HEK293T (cell line): Measurements from ENCODE around the gene GRM7.

Experiments
- CTCF ChIA-PET: fragments of 350-600 bp; formaldehyde crosslinking; extraction: SDS; loops from one replicate; lab custom pipeline; 2021; ENCODE audit warnings: antibody characterized with exemption, inconsistent platforms; lab: Yijun Ruan, JAX
- POLR2A ChIA-PET: fragments of 350-600 bp; formaldehyde crosslinking; extraction: SDS; loops from one replicate; lab custom pipeline; 2020; ENCODE audit warnings: antibody characterized with exemption, inconsistent platforms; lab: Yijun Ruan, JAX
- DNase-seq: peaks from one replicate; pipeline ENCODE4 v3.0.0; 2012; ENCODE audit warnings: mixed read lengths; ENCODE audit errors: extremely low spot score
- ARNT ChIP-seq: fragments of 450-650 bp; IDR thresholded peaks from 2 replicates; pipeline ENCODE4 v1.6.1; 2017; ENCODE audit warnings: mild to moderate bottlenecking
- BHLHE40 ChIP-seq: fragments of 450-650 bp; IDR thresholded peaks from 2 replicates; pipeline ENCODE4 v1.6.1; 2016; ENCODE audit warnings: mild to moderate bottlenecking, moderate library complexity, borderline replicate concordance
- CTBP1 ChIP-seq: fragments of 450-650 bp; IDR thresholded peaks from 2 replicates; pipeline ENCODE4 v1.6.1; 2016; ENCODE audit warnings: borderline replicate concordance
- ELF4 ChIP-seq: fragments of 450-650 bp; IDR thresholded peaks from 2 replicates; pipeline ENCODE4 v1.6.1; 2017; ENCODE audit warnings: antibody characterized with exemption
- FOXA1 ChIP-seq: fragments of 450-650 bp; IDR thresholded peaks from 2 replicates; pipeline ENCODE4 v1.6.1; 2016; ENCODE audit warnings: mild to moderate bottlenecking
- FOXK2 ChIP-seq: fragments of 450-650 bp; IDR thresholded peaks from 2 replicates; pipeline ENCODE4 v1.6.1; 2016; ENCODE audit warnings: mild to moderate bottlenecking
- FOXM1 ChIP-seq: fragments of 450-650 bp; IDR thresholded peaks from 2 replicates; pipeline ENCODE4 v1.6.1; 2017; ENCODE audit warnings: mild to moderate bottlenecking, borderline replicate concordance
- HDGF ChIP-seq: fragments of 450-650 bp; IDR thresholded peaks from 2 replicates; pipeline ENCODE4 v1.6.1; 2017; ENCODE audit warnings: antibody characterized with exemption, borderline replicate concordance
- L3MBTL2 ChIP-seq: fragments of 450-650 bp; conservative IDR thresholded peaks from 2 replicates; pipeline ENCODE4 v1.6.1; 2016; ENCODE audit warnings: mild to moderate bottlenecking
- LEF1 ChIP-seq: fragments of 450-650 bp; IDR thresholded peaks from 2 replicates; pipeline ENCODE4 v1.6.1; 2017; ENCODE audit warnings: mild to moderate bottlenecking, borderline replicate concordance
- NFRKB ChIP-seq: fragments of 450-650 bp; IDR thresholded peaks from 2 replicates; pipeline ENCODE4 v1.6.1; 2016; ENCODE audit warnings: mild to moderate bottlenecking, moderate library complexity
- PKNOX1 ChIP-seq: fragments of 450-650 bp; IDR thresholded peaks from 2 replicates; pipeline ENCODE4 v1.6.1; 2016
- SP1 ChIP-seq: fragments of 450-650 bp; IDR thresholded peaks from 2 replicates; pipeline ENCODE4 v1.6.1; 2017
- SUZ12 ChIP-seq: fragments of 450-650 bp; IDR thresholded peaks from 2 replicates; pipeline ENCODE4 v1.6.1; 2016; ENCODE audit warnings: mild to moderate bottlenecking
- TARDBP ChIP-seq: fragments of 450-650 bp; IDR thresholded peaks from 2 replicates; pipeline ENCODE4 v1.6.1; 2016
- ZNF384 ChIP-seq: fragments of 450-650 bp; IDR thresholded peaks from 2 replicates; pipeline ENCODE4 v1.6.1; 2016

Gene GRM7

GRCh38 chr3:7764115-7764514 is 903.2 kb downstream of the GRM7 start:
- ChIA-PET CTCF (no interaction called here), POLR2A (no interaction called here)
- DNase-seq: no peak
- TF ChIP-seq FOXK2: no peak

GRCh38 chr3:7766530-7766929 is 905.6 kb downstream of the GRM7 start:
- POLR2A ChIA-PET: no interaction called here
- CTCF ChIA-PET: no interaction called here
- no peak for DNase-seq
- TF ChIP-seq LEF1 (no peak), ELF4 (no peak), NFRKB (no peak), ZNF384 (no peak), ARNT (no peak), SUZ12 (no peak), BHLHE40 (no peak), CTBP1 (no peak), FOXM1 (no peak), FOXK2 (no peak), SP1 (no peak), HDGF (no peak), L3MBTL2 (no peak), PKNOX1 (no peak), FOXA1 (no peak), TARDBP (no peak)

- DNase-seq: no peak
- no peak for TF ChIP-seq HDGF
- TF ChIP-seq ELF4: no peak
- TF ChIP-seq SUZ12: no peak
- no peak for TF ChIP-seq BHLHE40
- no peak for TF ChIP-seq ZNF384
- TF ChIP-seq LEF1: no peak
- CTCF ChIA-PET: no interaction called here
Measured at GRCh38 chr3:7779331-7779730, 918.4 kb downstream of the GRM7 start.

GRCh38 chr3:7781395-7781794 is 920.5 kb downstream of the GRM7 start:
- POLR2A ChIA-PET: no interaction called here
- no peak for DNase-seq
- TF ChIP-seq FOXA1 (no peak), CTBP1 (no peak), TARDBP (no peak), ZNF384 (no peak), PKNOX1 (no peak), SUZ12 (no peak), ARNT (no peak), NFRKB (no peak), ELF4 (no peak), FOXK2 (no peak), BHLHE40 (no peak)
- CTCF ChIA-PET: no interaction called here

More at GRCh38 chr3:7779331-7779730, 918.4 kb downstream of the GRM7 start:
- POLR2A ChIA-PET: no interaction called here

GRCh38 chr3:7787871-7788828 is 927.2 kb downstream of the GRM7 start:
- ChIA-PET POLR2A (no interaction called here), CTCF (no interaction called here)
- no peak for DNase-seq
- TF ChIP-seq ELF4: no peak
- TF ChIP-seq SP1: no peak
- no peak for TF ChIP-seq ARNT

GRCh38 chr3:7788881-7789280 is 928.0 kb downstream of the GRM7 start:
- ChIA-PET CTCF (no interaction called here), POLR2A (no interaction called here)
- no peak for DNase-seq
- TF ChIP-seq PKNOX1 (no peak), FOXK2 (no peak), L3MBTL2 (no peak), CTBP1 (no peak), HDGF (no peak), FOXM1 (no peak), ZNF384 (no peak), TARDBP (no peak), FOXA1 (no peak)

- POLR2A ChIA-PET: no interaction called here
- TF ChIP-seq CTBP1 (no peak), TARDBP (no peak), SUZ12 (no peak), LEF1 (no peak), SP1 (no peak), FOXM1 (no peak)
- no peak for DNase-seq
- CTCF ChIA-PET: no interaction called here
Measured at GRCh38 chr3:7789324-7789723, 928.4 kb downstream of the GRM7 start.
